K562 (cell line): ENCODE data around the gene UTP11. TPM values are rescaled to one million over a fixed set of nuclear protein-coding genes. Genes with fewer than 3 reads are reported as not detected.

ENCODE experiments used
- ASH1L ChIP-seq: fragments of 450-650 bp; IDR thresholded peaks from 2 replicates; pipeline ENCODE4 v1.6.1; 2018; ENCODE audit warnings: borderline replicate concordance, mild to moderate bottlenecking, low read depth; ENCODE audit not compliant: partially characterized antibody
- CBFB ChIP-seq: sonication (generic); formaldehyde crosslinking; IDR thresholded peaks from 2 replicates; pipeline ENCODE4 v1.4.0; 2020; ENCODE audit warnings: mild to moderate bottlenecking, missing genetic modification reagents
- CBX2 ChIP-seq: fragments of 200-600 bp; sonication (generic); IDR thresholded peaks from one replicate; pipeline ENCODE4 v1.6.1; 2012; ENCODE audit warnings: mild to moderate bottlenecking, low read length, inconsistent platforms; ENCODE audit not compliant: insufficient read depth, poor library complexity, severe bottlenecking
- CTBP1 ChIP-seq: fragments of 450-650 bp; IDR thresholded peaks from 2 replicates; pipeline ENCODE4 v1.6.1; 2016; ENCODE audit warnings: borderline replicate concordance
- FOXO4 ChIP-seq: fragments of 450-650 bp; formaldehyde crosslinking; IDR thresholded peaks from 2 replicates; pipeline ENCODE4 v1.4.0; 2020; ENCODE audit warnings: mild to moderate bottlenecking, moderate library complexity
- HNRNPH1 ChIP-seq: fragments of 200-400 bp; formaldehyde crosslinking; optimal IDR thresholded peaks from 2 replicates; pipeline ENCODE3; 2017; ENCODE audit warnings: low read depth, mild to moderate bottlenecking, low read length, moderate library complexity
- HOMEZ ChIP-seq: fragments of 250-450 bp; sonication (Bioruptor Pico); IDR thresholded peaks from 2 replicates; pipeline ENCODE4 v1.4.0; 2020; ENCODE audit warnings: mild to moderate bottlenecking, moderate library complexity
- IRF2 ChIP-seq: sonication (generic); formaldehyde crosslinking; IDR thresholded peaks from 2 replicates; pipeline ENCODE4 v1.8.1; 2022; ENCODE audit warnings: mild to moderate bottlenecking, missing genetic modification reagents
- JUN ChIP-seq, 2 experiments: sonication (generic) in 1 of 2; formaldehyde crosslinking in 1 of 2; IDR thresholded peaks; 2 replicates each; pipeline versions ENCODE4 v1.6.1 to v1.8.0; 2012 to 2022; ENCODE audit warnings: borderline replicate concordance in 2 of 2, mild to moderate bottlenecking in 2 of 2, improper control_type of control experiment in 1 of 2, low read depth in 1 of 2, low read length in 1 of 2, missing genetic modification reagents in 1 of 2
- MEF2A ChIP-seq: IDR thresholded peaks from 2 replicates; pipeline ENCODE4 v1.6.1; 2011; ENCODE audit warnings: low read depth, mild to moderate bottlenecking, low read length, moderate library complexity; ENCODE audit not compliant: control insufficient read depth
- NCOA6 ChIP-seq: fragments of 450-650 bp; IDR thresholded peaks from 2 replicates; pipeline ENCODE4 v1.6.1; 2017; ENCODE audit warnings: mild to moderate bottlenecking
- PYGO2 ChIP-seq: fragments of 450-650 bp; IDR thresholded peaks from 2 replicates; pipeline ENCODE4 v1.6.1; 2016; ENCODE audit warnings: mild to moderate bottlenecking, missing genetic modification characterization, moderate library complexity, missing compliant biosample characterization
- SOX6 ChIP-seq: fragments of 450-650 bp; IDR thresholded peaks from 2 replicates; pipeline ENCODE4 v1.6.1; 2014; ENCODE audit warnings: mild to moderate bottlenecking
- SREBF2 ChIP-seq: sonication (generic); formaldehyde crosslinking; IDR thresholded peaks from 2 replicates; pipeline ENCODE4 v1.4.0; 2020; ENCODE audit warnings: mild to moderate bottlenecking, missing genetic modification reagents
- TAF1 ChIP-seq: IDR thresholded peaks from 2 replicates; pipeline ENCODE4 v1.6.1; 2011; ENCODE audit warnings: mild to moderate bottlenecking, low read length, moderate library complexity; ENCODE audit not compliant: insufficient read depth, control insufficient read depth, severe bottlenecking; ENCODE audit errors: extremely low read depth
- TFAP4 ChIP-seq: sonication (generic); formaldehyde crosslinking; IDR thresholded peaks from 2 replicates; pipeline ENCODE4 v1.8.0; 2022; ENCODE audit warnings: missing genetic modification reagents, mild to moderate bottlenecking, moderate library complexity, borderline replicate concordance
- ZBTB12 ChIP-seq: fragments of 250-450 bp; sonication (Bioruptor Pico); IDR thresholded peaks from 2 replicates; pipeline ENCODE4 v1.4.0; 2020
- ZFP1 ChIP-seq: fragments of 450-650 bp; formaldehyde crosslinking; IDR thresholded peaks from 2 replicates; pipeline ENCODE4 v1.4.0; 2020; ENCODE audit warnings: mild to moderate bottlenecking, mixed read lengths
- ZFP36 ChIP-seq: fragments of 150-350 bp; IDR thresholded peaks from 2 replicates; pipeline ENCODE4 v1.6.1; 2018; ENCODE audit warnings: low read length, low read depth; ENCODE audit not compliant: partially characterized antibody
- ZNF280B ChIP-seq: fragments of 250-450 bp; sonication (Bioruptor Pico); IDR thresholded peaks from 2 replicates; pipeline ENCODE4 v1.5.1; 2021; ENCODE audit warnings: mild to moderate bottlenecking
- ZNF586 ChIP-seq: fragments of 450-650 bp; formaldehyde crosslinking; conservative IDR thresholded peaks from 2 replicates; pipeline ENCODE4 v1.4.0; 2020; ENCODE audit warnings: mild to moderate bottlenecking, moderate library complexity
- polyA plus RNA-seq, 8 experiments: library from polyadenylated mRNA; depleted of rRNA in 4 of 8; stranded (reverse) in 5 of 8; unstranded in 3 of 8; fragments of >200 nt; fragmentation: Nextera tagmentation in 2 of 8; fragmentation: Illumina TruSeq in 1 of 8; extraction: Ambion mirVana in 2 of 8; extraction: Trizol in 1 of 8; gene quantifications; 2 replicates each; pipeline versions ENCODE4 v1.2.1 to v1.2.3, GENCODE V29; 2011 to 2014; ENCODE audit warnings: inconsistent platforms in 1 of 8, missing spikeins in 1 of 8
- total RNA-seq, 7 experiments: library from RNA; depleted of rRNA in 6 of 7; stranded (reverse); fragments of >200 nt in 6 of 7; fragmentation: Illumina TruSeq in 2 of 7; extraction: Trizol in 2 of 7; gene quantifications; 2 replicates each; pipeline versions ENCODE4 v1.2.1 to v1.2.3, GENCODE V29; 2011 to 2021; ENCODE audit warnings: low replicate concordance in 1 of 7

Gene UTP11
- total and polyA plus RNA-seq, 9 of the 15 experiments (the other 6 are each of a cell fraction or from before 2014, with no cell fraction given): 91.1 to 378 (median 221) TPM

- peak; percentile 62 for TF ChIP-seq CTBP1
- no peak for TF ChIP-seq CBFB (CRISPR knock-in tag)
- TF ChIP-seq CBX2: no peak
- TF ChIP-seq ASH1L: peak; percentile 28
- TF ChIP-seq SREBF2 (CRISPR knock-in tag): no peak
- peak; percentile 42; the same call in 1 of the 2 replicates for TF ChIP-seq TFAP4
- TF ChIP-seq MEF2A: no peak
- no peak for TF ChIP-seq HOMEZ
- TF ChIP-seq PYGO2 (tag): no peak
- no peak for TF ChIP-seq IRF2
- no peak for TF ChIP-seq ZNF280B (CRISPR knock-in tag)
- TF ChIP-seq ZNF586 (CRISPR knock-in tag): no peak
- TF ChIP-seq FOXO4 (CRISPR knock-in tag): no peak
- TF ChIP-seq ZBTB12 (CRISPR knock-in tag): no peak
- no peak for TF ChIP-seq ZFP1
- TF ChIP-seq SOX6: peak; percentile 61
- TF ChIP-seq ZFP36: peak; percentile 24
- no peak for TF ChIP-seq HNRNPH1
- TF ChIP-seq NCOA6: no peak
- TF ChIP-seq TAF1: peak; percentile 45
- 0 out of 2 replicates have a peak, but pooled peaks have one; percentile 10 for TF ChIP-seq JUN (IDR thresholded peaks at IDR 0.05; ENCODE audit: borderline replicate concordance, low read depth, low read length)
- TF ChIP-seq JUN (CRISPR knock-in tag; IDR thresholded peaks at IDR 0.05; ENCODE audit: borderline replicate concordance): no peak
These were observed 3.3 kb upstream of the UTP11 start (continued) for GRCh38 chr1:38009088-38009840.
